GM23338 (cell line): ENCODE data around the gene CACNA2D1. TPM values are rescaled to one million over a fixed set of nuclear protein-coding genes. Genes with fewer than 3 reads are reported as not detected.

Source experiments
- ATAC-seq: fragments of 200-7000 bp; cut with Tn5 transposase; 3 replicates; pipeline ENCODE4 v1.9.1; 2020
- DNase-seq: peaks from one replicate; pipeline ENCODE4 v3.0.0-alpha.2; 2015; ENCODE audit warnings: low spot score
- H2AFZ ChIP-seq: fragments of 200-600 bp; sonication (generic); 2 replicates; pipeline ENCODE4 v1.8.0; 2016; ENCODE audit warnings: antibody characterized with exemption, mild to moderate bottlenecking, moderate library complexity
- H3F3A ChIP-seq: fragments of 200-600 bp; sonication (generic); replicated peaks from 2 replicates; pipeline ENCODE4 v1.8.0; 2017; ENCODE audit warnings: antibody characterized with exemption, mixed run types, low read depth
- H3K27ac ChIP-seq: fragments of 200-600 bp; sonication (generic); 2 replicates; pipeline ENCODE4 v1.6.1; 2016; ENCODE audit warnings: low read depth
- H3K27me3 ChIP-seq: fragments of 200-600 bp; sonication (generic); 2 replicates; pipeline ENCODE4 v1.8.0; 2016; ENCODE audit warnings: mild to moderate bottlenecking, mixed run types, moderate library complexity; ENCODE audit not compliant: insufficient read depth
- H3K36me3 ChIP-seq: fragments of 200-600 bp; sonication (generic); 2 replicates; pipeline ENCODE4 v1.8.0; 2016; ENCODE audit warnings: mild to moderate bottlenecking; ENCODE audit not compliant: insufficient read depth
- H3K4me1 ChIP-seq: fragments of 200-600 bp; sonication (generic); 2 replicates; pipeline ENCODE4 v1.8.0; 2016; ENCODE audit warnings: mild to moderate bottlenecking, moderate library complexity; ENCODE audit not compliant: insufficient read depth
- H3K4me2 ChIP-seq: fragments of 200-600 bp; sonication (generic); 2 replicates; pipeline ENCODE4 v1.7.1; 2017; ENCODE audit warnings: mixed run types
- H3K4me3 ChIP-seq: fragments of 200-600 bp; sonication (generic); 2 replicates; pipeline ENCODE4 v1.6.1; 2016; ENCODE audit warnings: mixed run types
- H3K79me2 ChIP-seq: fragments of 200-600 bp; sonication (generic); replicated peaks from 2 replicates; pipeline ENCODE4 v1.8.0; 2017; ENCODE audit warnings: mild to moderate bottlenecking; ENCODE audit not compliant: insufficient read depth
- H3K9me2 ChIP-seq: fragments of 200-600 bp; sonication (generic); 2 replicates; pipeline ENCODE4 v1.8.0; 2017; ENCODE audit not compliant: insufficient read depth
- H4K20me1 ChIP-seq: fragments of 200-600 bp; sonication (generic); replicated peaks from 2 replicates; pipeline ENCODE4 v1.8.0; 2017; ENCODE audit warnings: mild to moderate bottlenecking; ENCODE audit not compliant: insufficient read depth
- H3K27ac Mint-ChIP-seq: 2 replicates; pipeline ENCODE4 v1.8.0; 2020; ENCODE audit warnings: inconsistent platforms, mild to moderate bottlenecking, moderate library complexity, mixed read lengths
- H3K27me3 Mint-ChIP-seq: 3 replicates; pipeline ENCODE4 v1.8.0; 2022; ENCODE audit warnings: low read depth, mild to moderate bottlenecking, moderate library complexity, mixed read lengths, inconsistent platforms; ENCODE audit not compliant: insufficient read depth, poor library complexity
- H3K36me3 Mint-ChIP-seq: 3 replicates; pipeline ENCODE4 v1.8.0; 2021; ENCODE audit warnings: low read depth, mild to moderate bottlenecking, inconsistent platforms, moderate library complexity, mixed read lengths
- H3K4me1 Mint-ChIP-seq: 3 replicates; pipeline ENCODE4 v1.8.0; 2020; ENCODE audit warnings: mild to moderate bottlenecking, inconsistent platforms, mixed read lengths
- H3K4me3 Mint-ChIP-seq: 3 replicates; pipeline ENCODE4 v1.8.0; 2021; ENCODE audit warnings: moderate library complexity, mild to moderate bottlenecking, inconsistent platforms, mixed read lengths
- H3K9me3 Mint-ChIP-seq: 3 replicates; pipeline ENCODE4 v1.8.0; 2020; ENCODE audit warnings: moderate library complexity, mild to moderate bottlenecking, inconsistent platforms, mixed read lengths
- CREB1 ChIP-seq: fragments of 250-450 bp; sonication (Bioruptor Pico); IDR thresholded peaks from 2 replicates; pipeline ENCODE4 v1.5.0; 2020; ENCODE audit warnings: low read depth, mild to moderate bottlenecking, moderate library complexity
- EZH2 ChIP-seq: fragments of 200-600 bp; sonication (generic); IDR thresholded peaks from one replicate; pipeline ENCODE4 v1.8.0; 2017; ENCODE audit warnings: antibody characterized with exemption, mild to moderate bottlenecking, low read depth; ENCODE audit not compliant: unreplicated experiment
- EZH2phosphoT487 ChIP-seq: fragments of 200-600 bp; sonication (generic); IDR thresholded peaks from one replicate; pipeline ENCODE4 v1.8.1; 2018; ENCODE audit warnings: antibody characterized with exemption; ENCODE audit not compliant: unreplicated experiment
- JUNB ChIP-seq: IDR thresholded peaks from one replicate; pipeline ENCODE4 v1.6.1; 2016; ENCODE audit warnings: antibody characterized with exemption; ENCODE audit not compliant: unreplicated experiment
- NANOG ChIP-seq: IDR thresholded peaks from 2 replicates; pipeline ENCODE4 v1.6.1; 2016; ENCODE audit warnings: antibody characterized with exemption, borderline replicate concordance
- POLR2AphosphoS5 ChIP-seq: IDR thresholded peaks from 2 replicates; pipeline ENCODE4 v1.6.1; 2016; ENCODE audit warnings: antibody characterized with exemption, low read depth
- STAT1 ChIP-seq: IDR thresholded peaks from one replicate; pipeline ENCODE4 v1.6.1; 2016; ENCODE audit warnings: antibody characterized with exemption; ENCODE audit not compliant: unreplicated experiment
- ZNF114 ChIP-seq: fragments of 250-450 bp; sonication (Bioruptor Pico); IDR thresholded peaks from 2 replicates; pipeline ENCODE4 v1.5.0; 2020; ENCODE audit warnings: mild to moderate bottlenecking, moderate library complexity
- ZNF331 ChIP-seq: fragments of 250-450 bp; sonication (Bioruptor Pico); IDR thresholded peaks from 2 replicates; pipeline ENCODE4 v1.5.0; 2020; ENCODE audit warnings: low read depth, mild to moderate bottlenecking, moderate library complexity
- polyA plus RNA-seq: library from polyadenylated mRNA; unstranded; fragments of >200 nt; fragmentation: Nextera tagmentation; extraction: Ambion mirVana; gene quantifications from 2 replicates; pipeline ENCODE4 v1.2.1, GENCODE V29; 2016
- total RNA-seq: library from RNA; depleted of rRNA; stranded (reverse); fragments of >200 nt; shearing (Covaris generic); gene quantifications from 2 replicates; pipeline ENCODE4 v1.2.3, GENCODE V29; 2014
- TF ChIP-seq, protein P1 (sequence below): IDR thresholded peaks from 2 replicates; pipeline ENCODE4 v1.6.1; 2016; ENCODE audit warnings: antibody characterized with exemption
- TF ChIP-seq, protein P2 (sequence below), 2 experiments: fragments of 200-600 bp in 1 of 2; sonication (generic) in 1 of 2; conservative IDR thresholded peaks; 2 replicates each; pipeline versions ENCODE4 v1.5.1 to v1.6.1; 2016 to 2017; ENCODE audit warnings: antibody characterized with exemption in 2 of 2, low read depth in 2 of 2, mild to moderate bottlenecking in 2 of 2, moderate library complexity in 1 of 2
- TF ChIP-seq, protein P3 (sequence below): fragments of 250-450 bp; sonication (Bioruptor Pico); IDR thresholded peaks from 2 replicates; pipeline ENCODE4 v1.5.0; 2020; ENCODE audit warnings: mild to moderate bottlenecking, moderate library complexity
- TF ChIP-seq, protein P4 (sequence below): IDR thresholded peaks from one replicate; pipeline ENCODE4 v1.6.1; 2018; ENCODE audit warnings: antibody characterized with exemption; ENCODE audit not compliant: unreplicated experiment

CACNA2D1 gene
- total and polyA plus RNA-seq, 2 experiments from 2014 or later, result 7.0 to 20.4 TPM

DNA sequence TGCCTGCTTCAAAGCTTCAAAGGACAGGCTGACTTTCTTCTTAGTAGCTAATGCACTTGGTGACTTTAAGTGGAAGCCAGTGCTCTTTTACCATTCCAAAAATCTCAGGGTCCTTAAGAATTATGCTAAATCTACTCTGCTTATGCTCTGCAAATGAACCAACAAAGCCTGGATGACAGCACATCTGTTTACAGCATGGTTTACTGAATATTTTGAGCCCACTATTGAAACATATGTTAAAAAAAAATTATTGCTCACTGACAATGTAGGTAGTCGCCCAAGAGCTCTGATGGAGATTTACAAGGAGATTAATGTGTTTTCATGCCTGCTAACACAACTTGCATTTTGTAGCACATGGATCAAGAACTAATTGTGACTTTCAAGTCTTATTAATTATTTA is 415.5 kb downstream of the CACNA2D1 start:
- H3F3A ChIP-seq, result no peaks in the 10 kb centered on the region
- H3K4me3 Mint-ChIP-seq, result no peak overlapping the region
- no peak overlapping the region for H3K27ac Mint-ChIP-seq
- H2AFZ ChIP-seq, result no peak overlapping the region
- ATAC-seq (no peak), DNase-seq (no peak)
- H3K27me3 Mint-ChIP-seq, result no peaks in the 10 kb centered on the region
- no peaks in the 10 kb centered on the region for H3K9me3 Mint-ChIP-seq
- no peak overlapping the region for H3K27ac ChIP-seq
- no peaks in the 10 kb centered on the region for H3K36me3 Mint-ChIP-seq
- H3K36me3 ChIP-seq, result no peaks in the 10 kb centered on the region
- H4K20me1 ChIP-seq, result no peaks in the 10 kb centered on the region
- H3K4me3 ChIP-seq, result no peak overlapping the region
- H3K4me1 ChIP-seq, result no peaks in the 10 kb centered on the region; the same call in 1 of the 2 replicates
- H3K79me2 ChIP-seq, result no peaks in the 10 kb centered on the region
- no peak overlapping the region for H3K4me2 ChIP-seq
- peaks cover 10% of the 10 kb centered on the region; the same call in 2 of the 3 replicates for H3K4me1 Mint-ChIP-seq
- no peaks in the 10 kb centered on the region for H3K9me2 ChIP-seq
- no peak for TF ChIP-seq ZNF331 (CRISPR knock-in tag)
- TF ChIP-seq CREB1 (CRISPR knock-in tag), result no peak
- TF ChIP-seq, protein P1, sequence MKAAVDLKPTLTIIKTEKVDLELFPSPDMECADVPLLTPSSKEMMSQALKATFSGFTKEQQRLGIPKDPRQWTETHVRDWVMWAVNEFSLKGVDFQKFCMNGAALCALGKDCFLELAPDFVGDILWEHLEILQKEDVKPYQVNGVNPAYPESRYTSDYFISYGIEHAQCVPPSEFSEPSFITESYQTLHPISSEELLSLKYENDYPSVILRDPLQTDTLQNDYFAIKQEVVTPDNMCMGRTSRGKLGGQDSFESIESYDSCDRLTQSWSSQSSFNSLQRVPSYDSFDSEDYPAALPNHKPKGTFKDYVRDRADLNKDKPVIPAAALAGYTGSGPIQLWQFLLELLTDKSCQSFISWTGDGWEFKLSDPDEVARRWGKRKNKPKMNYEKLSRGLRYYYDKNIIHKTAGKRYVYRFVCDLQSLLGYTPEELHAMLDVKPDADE, result no peak
- TF ChIP-seq EZH2, result no peak
- TF ChIP-seq, protein P2, sequence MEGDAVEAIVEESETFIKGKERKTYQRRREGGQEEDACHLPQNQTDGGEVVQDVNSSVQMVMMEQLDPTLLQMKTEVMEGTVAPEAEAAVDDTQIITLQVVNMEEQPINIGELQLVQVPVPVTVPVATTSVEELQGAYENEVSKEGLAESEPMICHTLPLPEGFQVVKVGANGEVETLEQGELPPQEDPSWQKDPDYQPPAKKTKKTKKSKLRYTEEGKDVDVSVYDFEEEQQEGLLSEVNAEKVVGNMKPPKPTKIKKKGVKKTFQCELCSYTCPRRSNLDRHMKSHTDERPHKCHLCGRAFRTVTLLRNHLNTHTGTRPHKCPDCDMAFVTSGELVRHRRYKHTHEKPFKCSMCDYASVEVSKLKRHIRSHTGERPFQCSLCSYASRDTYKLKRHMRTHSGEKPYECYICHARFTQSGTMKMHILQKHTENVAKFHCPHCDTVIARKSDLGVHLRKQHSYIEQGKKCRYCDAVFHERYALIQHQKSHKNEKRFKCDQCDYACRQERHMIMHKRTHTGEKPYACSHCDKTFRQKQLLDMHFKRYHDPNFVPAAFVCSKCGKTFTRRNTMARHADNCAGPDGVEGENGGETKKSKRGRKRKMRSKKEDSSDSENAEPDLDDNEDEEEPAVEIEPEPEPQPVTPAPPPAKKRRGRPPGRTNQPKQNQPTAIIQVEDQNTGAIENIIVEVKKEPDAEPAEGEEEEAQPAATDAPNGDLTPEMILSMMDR (conservative IDR thresholded peaks at IDR 0.05; ENCODE audit: low read depth in 2 of 2), result no peak
- TF ChIP-seq EZH2phosphoT487, result no peak
- no peak for TF ChIP-seq POLR2AphosphoS5
- TF ChIP-seq, protein P3, sequence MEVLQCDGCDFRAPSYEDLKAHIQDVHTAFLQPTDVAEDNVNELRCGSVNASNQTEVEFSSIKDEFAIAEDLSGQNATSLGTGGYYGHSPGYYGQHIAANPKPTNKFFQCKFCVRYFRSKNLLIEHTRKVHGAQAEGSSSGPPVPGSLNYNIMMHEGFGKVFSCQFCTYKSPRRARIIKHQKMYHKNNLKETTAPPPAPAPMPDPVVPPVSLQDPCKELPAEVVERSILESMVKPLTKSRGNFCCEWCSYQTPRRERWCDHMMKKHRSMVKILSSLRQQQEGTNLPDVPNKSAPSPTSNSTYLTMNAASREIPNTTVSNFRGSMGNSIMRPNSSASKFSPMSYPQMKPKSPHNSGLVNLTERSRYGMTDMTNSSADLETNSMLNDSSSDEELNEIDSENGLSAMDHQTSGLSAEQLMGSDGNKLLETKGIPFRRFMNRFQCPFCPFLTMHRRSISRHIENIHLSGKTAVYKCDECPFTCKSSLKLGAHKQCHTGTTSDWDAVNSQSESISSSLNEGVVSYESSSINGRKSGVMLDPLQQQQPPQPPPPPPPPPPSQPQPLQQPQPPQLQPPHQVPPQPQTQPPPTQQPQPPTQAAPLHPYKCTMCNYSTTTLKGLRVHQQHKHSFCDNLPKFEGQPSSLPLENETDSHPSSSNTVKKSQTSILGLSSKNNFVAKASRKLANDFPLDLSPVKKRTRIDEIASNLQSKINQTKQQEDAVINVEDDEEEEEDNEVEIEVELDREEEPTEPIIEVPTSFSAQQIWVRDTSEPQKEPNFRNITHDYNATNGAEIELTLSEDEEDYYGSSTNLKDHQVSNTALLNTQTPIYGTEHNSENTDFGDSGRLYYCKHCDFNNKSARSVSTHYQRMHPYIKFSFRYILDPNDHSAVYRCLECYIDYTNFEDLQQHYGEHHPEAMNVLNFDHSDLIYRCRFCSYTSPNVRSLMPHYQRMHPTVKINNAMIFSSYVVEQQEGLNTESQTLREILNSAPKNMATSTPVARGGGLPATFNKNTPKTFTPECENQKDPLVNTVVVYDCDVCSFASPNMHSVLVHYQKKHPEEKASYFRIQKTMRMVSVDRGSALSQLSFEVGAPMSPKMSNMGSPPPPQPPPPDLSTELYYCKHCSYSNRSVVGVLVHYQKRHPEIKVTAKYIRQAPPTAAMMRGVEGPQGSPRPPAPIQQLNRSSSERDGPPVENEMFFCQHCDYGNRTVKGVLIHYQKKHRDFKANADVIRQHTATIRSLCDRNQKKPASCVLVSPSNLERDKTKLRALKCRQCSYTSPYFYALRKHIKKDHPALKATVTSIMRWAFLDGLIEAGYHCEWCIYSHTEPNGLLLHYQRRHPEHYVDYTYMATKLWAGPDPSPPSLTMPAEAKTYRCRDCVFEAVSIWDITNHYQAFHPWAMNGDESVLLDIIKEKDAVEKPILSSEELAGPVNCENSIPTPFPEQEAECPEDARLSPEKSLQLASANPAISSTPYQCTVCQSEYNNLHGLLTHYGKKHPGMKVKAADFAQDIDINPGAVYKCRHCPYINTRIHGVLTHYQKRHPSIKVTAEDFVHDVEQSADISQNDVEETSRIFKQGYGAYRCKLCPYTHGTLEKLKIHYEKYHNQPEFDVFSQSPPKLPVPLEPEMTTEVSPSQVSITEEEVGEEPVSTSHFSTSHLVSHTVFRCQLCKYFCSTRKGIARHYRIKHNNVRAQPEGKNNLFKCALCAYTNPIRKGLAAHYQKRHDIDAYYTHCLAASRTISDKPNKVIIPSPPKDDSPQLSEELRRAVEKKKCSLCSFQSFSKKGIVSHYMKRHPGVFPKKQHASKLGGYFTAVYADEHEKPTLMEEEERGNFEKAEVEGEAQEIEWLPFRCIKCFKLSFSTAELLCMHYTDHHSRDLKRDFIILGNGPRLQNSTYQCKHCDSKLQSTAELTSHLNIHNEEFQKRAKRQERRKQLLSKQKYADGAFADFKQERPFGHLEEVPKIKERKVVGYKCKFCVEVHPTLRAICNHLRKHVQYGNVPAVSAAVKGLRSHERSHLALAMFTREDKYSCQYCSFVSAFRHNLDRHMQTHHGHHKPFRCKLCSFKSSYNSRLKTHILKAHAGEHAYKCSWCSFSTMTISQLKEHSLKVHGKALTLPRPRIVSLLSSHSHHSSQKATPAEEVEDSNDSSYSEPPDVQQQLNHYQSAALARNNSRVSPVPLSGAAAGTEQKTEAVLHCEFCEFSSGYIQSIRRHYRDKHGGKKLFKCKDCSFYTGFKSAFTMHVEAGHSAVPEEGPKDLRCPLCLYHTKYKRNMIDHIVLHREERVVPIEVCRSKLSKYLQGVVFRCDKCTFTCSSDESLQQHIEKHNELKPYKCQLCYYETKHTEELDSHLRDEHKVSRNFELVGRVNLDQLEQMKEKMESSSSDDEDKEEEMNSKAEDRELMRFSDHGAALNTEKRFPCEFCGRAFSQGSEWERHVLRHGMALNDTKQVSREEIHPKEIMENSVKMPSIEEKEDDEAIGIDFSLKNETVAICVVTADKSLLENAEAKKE, result no peak
- TF ChIP-seq NANOG, result no peak
- no peak for TF ChIP-seq JUNB
- no peak for TF ChIP-seq ZNF114 (CRISPR knock-in tag)
- TF ChIP-seq STAT1, result no peak
- TF ChIP-seq, protein P4, sequence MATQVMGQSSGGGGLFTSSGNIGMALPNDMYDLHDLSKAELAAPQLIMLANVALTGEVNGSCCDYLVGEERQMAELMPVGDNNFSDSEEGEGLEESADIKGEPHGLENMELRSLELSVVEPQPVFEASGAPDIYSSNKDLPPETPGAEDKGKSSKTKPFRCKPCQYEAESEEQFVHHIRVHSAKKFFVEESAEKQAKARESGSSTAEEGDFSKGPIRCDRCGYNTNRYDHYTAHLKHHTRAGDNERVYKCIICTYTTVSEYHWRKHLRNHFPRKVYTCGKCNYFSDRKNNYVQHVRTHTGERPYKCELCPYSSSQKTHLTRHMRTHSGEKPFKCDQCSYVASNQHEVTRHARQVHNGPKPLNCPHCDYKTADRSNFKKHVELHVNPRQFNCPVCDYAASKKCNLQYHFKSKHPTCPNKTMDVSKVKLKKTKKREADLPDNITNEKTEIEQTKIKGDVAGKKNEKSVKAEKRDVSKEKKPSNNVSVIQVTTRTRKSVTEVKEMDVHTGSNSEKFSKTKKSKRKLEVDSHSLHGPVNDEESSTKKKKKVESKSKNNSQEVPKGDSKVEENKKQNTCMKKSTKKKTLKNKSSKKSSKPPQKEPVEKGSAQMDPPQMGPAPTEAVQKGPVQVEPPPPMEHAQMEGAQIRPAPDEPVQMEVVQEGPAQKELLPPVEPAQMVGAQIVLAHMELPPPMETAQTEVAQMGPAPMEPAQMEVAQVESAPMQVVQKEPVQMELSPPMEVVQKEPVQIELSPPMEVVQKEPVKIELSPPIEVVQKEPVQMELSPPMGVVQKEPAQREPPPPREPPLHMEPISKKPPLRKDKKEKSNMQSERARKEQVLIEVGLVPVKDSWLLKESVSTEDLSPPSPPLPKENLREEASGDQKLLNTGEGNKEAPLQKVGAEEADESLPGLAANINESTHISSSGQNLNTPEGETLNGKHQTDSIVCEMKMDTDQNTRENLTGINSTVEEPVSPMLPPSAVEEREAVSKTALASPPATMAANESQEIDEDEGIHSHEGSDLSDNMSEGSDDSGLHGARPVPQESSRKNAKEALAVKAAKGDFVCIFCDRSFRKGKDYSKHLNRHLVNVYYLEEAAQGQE, result no peak
- no peaks in the 10 kb centered on the region for H3K27me3 ChIP-seq
